Measurements from ENCODE around the gene TENM3.

The TENM3 gene

DNA sequence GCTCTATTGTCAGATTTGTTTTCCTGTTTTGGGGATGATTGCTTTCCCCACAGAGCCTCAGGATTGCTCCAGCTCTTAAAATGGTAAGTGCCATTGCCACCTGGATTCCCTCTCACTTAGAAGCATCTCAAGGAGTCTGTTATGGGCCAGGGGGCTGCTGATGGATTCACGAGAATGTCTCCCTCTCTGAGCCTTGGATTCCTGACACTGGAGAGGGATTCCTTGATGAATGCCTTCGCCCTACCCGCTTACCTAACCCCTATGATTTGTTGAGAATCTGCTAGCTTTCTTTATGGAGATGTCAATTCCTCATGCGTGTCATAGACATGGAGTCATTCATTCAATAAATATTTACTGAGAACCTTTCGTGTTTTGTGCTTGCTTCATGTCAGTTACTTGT is 36.9 kb upstream of the TENM3 start:
- Histone ChIP-seq H3K9me3 (ENCODE audit: insufficient read depth, low read length) (no peaks in the 10 kb centered on the region), H3K4me2 (ENCODE audit: low read depth, low read length, poor library complexity, severe bottlenecking) (no peak overlapping the region), H3K4me3 (ENCODE audit: insufficient read depth, low read length, poor library complexity, severe bottlenecking) (no peak overlapping the region), H3K9ac (ENCODE audit: low read length) (no peak overlapping the region), H3K27me3 (ENCODE audit: low read length) (no peaks in the 10 kb centered on the region), H3F3A (ENCODE audit: insufficient read depth) (no peaks in the 10 kb centered on the region), H3K79me2 (ENCODE audit: insufficient read depth, low read length) (no peaks in the 10 kb centered on the region), H4K20me1 (ENCODE audit: low read depth, low read length) (no peaks in the 10 kb centered on the region), H3K27ac (ENCODE audit: low read depth, low read length) (no peak overlapping the region), H3K9me2 (replicated peaks; ENCODE audit: insufficient read depth, low read length) (no peaks in the 10 kb centered on the region), H2AFZ (ENCODE audit: low read depth, low read length, severe bottlenecking) (no peak overlapping the region), H3K36me3 (ENCODE audit: low read length) (no peaks in the 10 kb centered on the region)
- no peak for TF ChIP-seq CTCF (IDR thresholded peaks at IDR 0.05; ENCODE audit: insufficient read depth, low read length, poor library complexity, severe bottlenecking)
- no peak for TF ChIP-seq EZH2phosphoT487 (conservative IDR thresholded peaks at IDR 0.05; ENCODE audit: low read length)

DNA sequence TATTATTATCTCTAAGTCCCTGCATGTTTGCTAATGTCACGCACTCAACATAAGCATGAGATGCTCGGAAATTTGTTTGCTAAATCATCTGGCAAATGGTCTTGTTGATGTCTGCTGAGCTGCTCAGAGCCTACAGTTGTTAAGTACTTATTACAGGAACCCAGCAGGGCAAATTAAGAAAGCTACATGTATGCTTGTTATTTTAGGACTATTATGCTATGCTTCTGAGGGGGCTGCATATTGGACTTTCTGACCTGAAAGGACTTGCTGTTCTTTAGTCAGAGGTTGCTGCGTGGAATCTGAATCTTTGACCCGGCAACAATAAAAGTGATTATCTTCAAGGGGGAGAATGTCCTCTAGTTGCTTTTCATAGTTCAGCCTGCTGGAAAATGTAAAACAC is 36.3 kb upstream of the TENM3 start:
- no peak overlapping the region for H3K9ac ChIP-seq (ENCODE audit: low read length)
- no peaks in the 10 kb centered on the region for H3K36me3 ChIP-seq (ENCODE audit: low read length)
- H3K79me2 ChIP-seq (ENCODE audit: insufficient read depth, low read length) = no peaks in the 10 kb centered on the region
- H3K4me2 ChIP-seq (ENCODE audit: low read depth, low read length, poor library complexity, severe bottlenecking) = no peak overlapping the region
- no peaks in the 10 kb centered on the region for H3K27me3 ChIP-seq (ENCODE audit: low read length)
- H3K27ac ChIP-seq (ENCODE audit: low read depth, low read length) = no peak overlapping the region
- no peaks in the 10 kb centered on the region for H3F3A ChIP-seq (ENCODE audit: insufficient read depth)
- H3K9me2 ChIP-seq (replicated peaks; ENCODE audit: insufficient read depth, low read length) = no peaks in the 10 kb centered on the region
- no peak for TF ChIP-seq CTCF (IDR thresholded peaks at IDR 0.05; ENCODE audit: insufficient read depth, low read length, poor library complexity, severe bottlenecking)
- no peak for TF ChIP-seq EZH2phosphoT487 (conservative IDR thresholded peaks at IDR 0.05; ENCODE audit: low read length)
- H3K9me3 ChIP-seq (ENCODE audit: insufficient read depth, low read length) = no peaks in the 10 kb centered on the region
- H3K4me3 ChIP-seq (ENCODE audit: insufficient read depth, low read length, poor library complexity, severe bottlenecking) = no peak overlapping the region
- H4K20me1 ChIP-seq (ENCODE audit: low read depth, low read length) = no peaks in the 10 kb centered on the region
- H2AFZ ChIP-seq (ENCODE audit: low read depth, low read length, severe bottlenecking) = no peak overlapping the region

GRCh38 chr4:182207830-182208396 is 35.3 kb upstream of the TENM3 start:
- Histone ChIP-seq H3K79me2 (ENCODE audit: insufficient read depth, low read length) (no peaks in the 10 kb centered on the region), H3K9me3 (ENCODE audit: insufficient read depth, low read length) (no peaks in the 10 kb centered on the region), H3K36me3 (ENCODE audit: low read length) (no peaks in the 10 kb centered on the region), H3K9ac (ENCODE audit: low read length) (no peak overlapping the region), H4K20me1 (ENCODE audit: low read depth, low read length) (no peaks in the 10 kb centered on the region), H3K4me3 (ENCODE audit: insufficient read depth, low read length, poor library complexity, severe bottlenecking) (no peak overlapping the region), H3K9me2 (replicated peaks; ENCODE audit: insufficient read depth, low read length) (no peaks in the 10 kb centered on the region), H3F3A (ENCODE audit: insufficient read depth) (no peaks in the 10 kb centered on the region), H3K27me3 (ENCODE audit: low read length) (no peaks in the 10 kb centered on the region), H3K4me2 (ENCODE audit: low read depth, low read length, poor library complexity, severe bottlenecking) (no peak overlapping the region), H2AFZ (ENCODE audit: low read depth, low read length, severe bottlenecking) (no peak overlapping the region), H3K27ac (ENCODE audit: low read depth, low read length) (no peak overlapping the region)
- no peak for TF ChIP-seq CTCF (IDR thresholded peaks at IDR 0.05; ENCODE audit: insufficient read depth, low read length, poor library complexity, severe bottlenecking)
